ENCODE measurements around the gene JMJD8.
A peak's percentile ranks its signal among the peaks of the same experiment; 100 is the strongest.
"Not testable (repeated sequence)": the region's sequence is repeated elsewhere in the genome, so short reads cannot be mapped to it uniquely, and the experiment has no call there.

JMJD8 gene

GRCh38 chr16:721765-722540 is 37.8 kb upstream of the JMJD8 start:
- no peak for DNase-seq
- no peak for ATAC-seq

DNA sequence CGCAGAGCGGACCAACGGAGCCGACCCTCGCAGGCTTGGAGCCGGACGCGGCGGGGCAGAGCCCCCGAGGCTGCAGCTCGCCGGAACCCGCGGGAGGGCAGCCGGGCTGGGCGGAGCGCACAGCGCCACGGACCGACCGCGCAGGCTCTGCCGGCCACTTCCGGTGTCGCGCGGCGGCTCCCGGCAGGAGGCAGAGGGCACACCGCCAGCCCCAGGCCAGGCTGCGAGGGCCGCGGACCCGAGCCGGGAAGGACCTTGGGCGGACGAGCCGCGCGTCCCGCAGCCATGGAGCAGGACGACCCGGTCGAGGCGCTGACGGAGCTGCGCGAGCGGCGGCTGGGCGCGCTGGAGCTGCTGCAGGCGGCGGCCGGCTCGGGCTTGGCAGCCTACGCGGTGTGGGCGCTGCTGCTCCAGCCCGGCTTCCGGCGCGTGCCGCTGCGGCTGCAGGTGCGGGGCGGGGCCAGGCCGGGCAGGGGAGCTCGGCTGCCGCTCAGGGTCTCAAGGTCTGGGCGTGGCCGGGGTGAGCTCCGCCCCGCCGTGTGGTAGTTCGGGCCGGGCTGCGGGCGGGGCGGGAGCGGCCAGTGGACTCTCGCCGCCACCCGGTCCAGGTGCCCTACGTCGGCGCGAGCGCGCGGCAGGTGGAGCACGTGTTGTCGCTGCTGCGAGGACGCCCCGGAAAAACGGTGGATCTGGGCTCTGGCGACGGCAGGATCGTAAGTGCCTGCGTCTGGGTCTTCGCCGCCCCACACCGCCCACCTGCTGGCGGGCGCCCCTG is 37.0 kb upstream of the JMJD8 start, which contains the start of gene ANTKMT:
Gene ANTKMT, plus strand, starts transcription at position 157 of the 775 bp plus-strand sequence. Its CDS starts 129 bp downstream, at position 286.
- DNase-seq = peak; percentile 88
- peak; percentile 64 for ATAC-seq

- peak; percentile 76 for DNase-seq
- peak; percentile 62 for ATAC-seq
Measured at GRCh38 chr16:720447-720989, 36.4 kb upstream of the JMJD8 start.

GRCh38 chr16:719815-720446 is 35.8 kb upstream of the JMJD8 start:
- no peak for DNase-seq
- no peak for ATAC-seq

DNA sequence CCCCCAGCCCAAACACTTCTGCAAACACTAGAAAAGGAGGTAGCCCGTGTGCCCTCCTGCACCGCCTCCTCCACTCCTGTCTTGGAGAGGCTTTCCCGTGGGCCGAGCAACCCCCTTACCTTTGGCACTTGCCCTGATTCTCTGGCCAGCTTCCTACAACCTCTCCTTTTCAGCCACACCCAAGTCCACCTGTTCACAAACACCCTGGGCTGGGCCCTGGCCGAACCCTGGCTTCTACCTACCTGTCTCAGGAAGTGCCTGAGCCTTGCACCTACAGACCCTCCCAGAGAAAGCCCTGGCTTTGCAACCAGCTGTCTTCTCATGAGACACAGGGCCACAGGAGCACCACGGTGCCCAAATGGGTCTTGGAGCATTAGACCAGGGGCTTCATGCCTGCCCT is 34.8 kb upstream of the JMJD8 start:
- DNase-seq (no peak), ATAC-seq (no peak)

GRCh38 chr16:718389-718788 is 34.3 kb upstream of the JMJD8 start:
- no peak for ATAC-seq
- no peak for DNase-seq

- no peak for DNase-seq
- ATAC-seq = no peak
Measured at GRCh38 chr16:717450-718245, 33.5 kb upstream of the JMJD8 start.

- ATAC-seq (no peak), DNase-seq (no peak)
Measured at GRCh38 chr16:716768-717325, 32.7 kb upstream of the JMJD8 start.

GRCh38 chr16:716200-716568 is 32.0 kb upstream of the JMJD8 start:
- DNase-seq (no peak), ATAC-seq (no peak)

- DNase-seq (peak; percentile 45), ATAC-seq (peak; percentile 1)
Measured at GRCh38 chr16:715477-716199, 31.5 kb upstream of the JMJD8 start.

DNA sequence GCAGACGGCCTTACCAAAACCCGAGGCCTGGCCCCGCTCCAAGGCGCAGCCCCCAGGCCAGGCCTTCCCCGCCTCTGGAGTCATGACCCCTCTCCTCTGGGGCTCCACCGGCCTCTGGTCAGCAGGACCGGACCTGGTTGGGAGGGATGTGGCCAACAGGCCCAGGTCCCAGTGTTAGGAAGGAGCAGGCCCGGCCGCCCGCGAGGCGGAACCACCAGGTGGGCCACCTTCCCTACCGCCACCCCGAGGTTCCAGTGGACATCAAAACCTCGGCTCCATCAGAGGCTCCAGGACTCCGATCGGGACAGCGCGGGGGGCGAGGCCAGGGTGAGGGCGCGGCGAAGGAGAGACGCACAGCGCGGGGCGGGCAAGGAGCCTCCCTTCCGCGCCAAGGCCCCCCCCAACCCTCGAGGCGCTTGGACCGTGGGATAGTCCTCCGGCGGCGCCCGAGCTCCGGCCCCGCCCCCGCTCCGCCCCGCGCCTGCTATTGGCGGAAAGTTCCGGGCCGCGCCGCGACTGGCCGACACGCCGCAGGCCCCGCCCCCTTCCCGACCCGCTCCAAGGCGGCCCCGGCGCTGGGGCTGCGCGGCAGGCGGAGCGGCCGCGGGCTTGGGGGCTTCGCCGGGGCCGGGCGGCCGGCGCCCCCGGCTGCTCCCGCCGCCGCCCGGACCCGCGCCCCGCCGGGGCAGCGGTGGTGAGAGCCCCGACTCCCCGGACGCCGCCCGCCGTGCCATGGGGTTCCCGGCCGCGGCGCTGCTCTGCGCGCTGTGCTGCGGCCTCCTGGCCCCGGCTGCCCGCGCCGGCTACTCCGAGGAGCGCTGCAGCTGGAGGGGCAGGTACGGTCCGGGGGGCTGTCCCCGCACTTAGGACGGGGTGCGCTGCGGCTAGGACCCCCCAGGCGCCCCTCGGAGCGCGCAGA is 30.7 kb upstream of the JMJD8 start, which contains the start of gene METRN:
Gene METRN, plus strand, starts transcription at position 561 of the 919 bp plus-strand sequence. Its CDS starts 172 bp downstream, at position 733.
- peak; percentile 84 for ATAC-seq
- DNase-seq = peak; percentile 97

- ATAC-seq (no peak), DNase-seq (no peak)
Measured at GRCh38 chr16:714079-714478, 29.9 kb upstream of the JMJD8 start.

GRCh38 chr16:712740-713250 is 28.7 kb upstream of the JMJD8 start:
- ATAC-seq = not testable (repeated sequence)
- peak; percentile 77 for DNase-seq

DNA sequence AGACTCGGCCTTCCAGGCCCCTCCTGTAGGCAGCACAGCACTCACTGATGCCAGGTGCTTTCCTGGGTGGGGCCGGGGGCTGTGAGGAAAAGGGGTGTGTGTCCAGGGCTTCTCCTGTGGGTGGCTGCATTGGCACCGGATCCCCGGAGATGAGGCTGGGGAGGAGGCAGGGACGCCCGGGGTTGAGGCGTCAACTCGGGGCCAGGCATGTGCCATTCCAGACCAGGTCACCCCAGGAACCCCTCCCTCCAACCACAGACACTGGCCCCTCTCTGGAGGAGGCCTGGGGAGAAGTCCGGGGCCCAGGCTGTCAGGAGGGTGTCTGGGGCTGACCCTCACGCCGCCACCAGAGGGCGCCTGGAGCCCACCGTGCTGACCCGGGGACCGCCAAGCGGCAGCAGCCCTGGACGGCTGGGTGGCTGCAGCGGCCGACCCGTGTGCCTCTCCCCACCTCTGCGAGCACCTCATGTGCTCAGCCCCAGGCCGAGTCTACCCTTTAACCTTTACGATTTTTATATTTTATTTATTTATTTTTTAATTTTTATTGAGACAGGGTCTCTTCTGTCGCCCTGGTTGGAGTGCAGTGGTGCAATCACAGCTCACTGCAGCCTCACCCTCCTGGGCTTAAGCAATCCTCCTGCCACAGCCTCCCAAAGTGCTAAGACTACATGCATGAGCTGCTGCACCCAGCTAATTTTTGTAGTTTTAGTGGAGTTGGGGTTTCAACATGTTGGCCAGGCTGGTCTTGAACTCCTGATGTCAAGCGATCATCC is 27.6 kb upstream of the JMJD8 start:
- peak; percentile 66 for ATAC-seq
- peak; percentile 90 for DNase-seq

DNA sequence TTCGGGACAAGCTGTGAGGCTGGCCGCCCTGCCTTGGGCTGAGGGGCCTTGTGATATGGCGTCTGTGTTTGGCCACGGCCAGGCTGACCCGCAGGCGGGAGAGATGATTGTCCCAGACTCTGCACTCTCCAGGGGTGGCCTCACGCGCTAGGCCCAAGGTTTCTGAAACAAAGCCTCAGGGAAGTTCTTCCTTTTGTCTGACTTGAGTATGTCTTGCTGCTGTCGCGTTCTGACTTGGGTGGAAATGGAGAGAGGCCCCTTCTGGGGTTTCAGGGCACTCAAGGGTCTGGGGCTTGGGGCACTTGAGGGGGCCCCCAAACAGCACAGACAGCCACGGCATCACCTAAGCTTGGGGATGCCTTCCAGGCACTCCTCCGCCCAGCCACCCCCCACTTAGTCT is 26.9 kb upstream of the JMJD8 start:
- no peak for ATAC-seq

DNA sequence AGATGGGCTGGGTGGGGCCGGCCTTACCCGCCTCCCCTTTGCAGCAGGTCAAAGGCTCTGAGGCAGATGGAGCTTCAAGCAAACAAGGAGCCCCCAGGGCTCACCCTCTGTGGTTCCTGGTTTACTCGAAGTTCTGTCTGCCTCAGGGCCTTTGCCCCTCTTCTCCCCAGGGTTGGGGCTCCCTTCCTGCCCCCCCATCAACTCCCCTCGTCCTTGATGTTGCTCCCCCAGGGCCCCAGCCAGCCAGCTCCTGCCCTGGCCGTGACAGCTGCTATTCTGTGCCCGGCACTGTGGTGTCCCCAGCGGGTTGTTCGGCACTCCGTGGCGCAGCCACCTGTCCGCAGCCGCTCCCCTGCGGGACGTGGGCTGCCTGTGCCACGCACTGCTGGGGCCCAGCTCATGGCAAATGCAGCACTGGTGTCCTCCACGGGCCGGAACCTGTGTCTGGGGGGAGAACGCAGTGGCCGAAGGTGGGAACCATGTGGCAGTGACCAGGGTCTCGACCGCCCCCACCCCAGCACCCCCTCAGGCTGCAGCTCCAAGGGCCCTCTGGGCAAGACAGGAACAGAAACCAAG is 26.5 kb upstream of the JMJD8 start:
- ATAC-seq (no peak), DNase-seq (no peak)

More for the DNA sequence above, 26.9 kb upstream of the JMJD8 start:
- no peak for DNase-seq

GRCh38 chr16:709566-710499 is 25.7 kb upstream of the JMJD8 start:
- ATAC-seq = no peak
- DNase-seq = no peak
